Ovary (tissue), 9 donors: ENCODE measurements around the gene PWP1. TPM values are rescaled to one million over a fixed set of nuclear protein-coding genes. Genes with fewer than 3 reads are reported as not detected.

ENCODE experiments used
- DNase-seq, 5 donors: peaks; one replicate each; pipeline ENCODE4 v3.0.0-alpha.2; 2019 to 2020
- H3K27ac ChIP-seq, 2 donors: fragments of 200-600 bp; one replicate each; pipeline versions ENCODE4 v1.5.1 to v1.8.0; 2019 to 2022
- H3K27me3 ChIP-seq: fragments of 200-600 bp; one replicate; pipeline ENCODE4 v1.8.0; 2022
- H3K36me3 ChIP-seq: fragments of 200-600 bp; sonication (generic); one replicate; pipeline ENCODE4 v1.5.1; 2019
- H3K4me1 ChIP-seq: one replicate; pipeline ENCODE4 v1.8.1; 2013; ENCODE audit warnings: mild to moderate bottlenecking, moderate library complexity; ENCODE audit not compliant: insufficient read depth
- H3K4me3 ChIP-seq: fragments of 200-600 bp; sonication (generic); one replicate; pipeline ENCODE4 v1.5.1; 2017
- H3K9me3 ChIP-seq, 2 donors: fragments of 200-600 bp in 1 of 2; sonication (generic) in 1 of 2; one replicate each; pipeline versions ENCODE4 v1.5.1 to v1.8.1; 2013 to 2019; ENCODE audit warnings: mild to moderate bottlenecking in 1 of 2, moderate library complexity in 1 of 2
- EP300 ChIP-seq: sonication (generic); formaldehyde crosslinking; IDR thresholded peaks from one replicate; pipeline ENCODE4 v1.6.1; 2017; ENCODE audit warnings: antibody characterized with exemption
- POLR2A ChIP-seq: fragments of 450-650 bp; IDR thresholded peaks from one replicate; pipeline ENCODE4 v1.6.1; 2017; ENCODE audit warnings: antibody characterized with exemption, mild to moderate bottlenecking, moderate library complexity
- WGBS, 3 donors: extraction: QIAGEN DNeasy Blood & Tissue Kit in 1 of 3; methylation state at CpG; one replicate each; pipeline versions ENCODE4 v1.1.5 to v1.1.7; 2013 to 2017; 5-methylcytosine and 5-hydroxymethylcytosine counted together
- intact Hi-C, 4 donors: fragments of 100-400 bp; cut with DNase I; formaldehyde crosslinking; loops; one replicate each; pipeline versions ENCODE4 v1.11.0 to v1.15.1; 2022 to 2023
- polyA plus RNA-seq, 2 donors: library from polyadenylated mRNA; stranded (reverse); fragments of 200-250 nt in 1 of 2; fragments of 350-450 nt in 1 of 2; fragmentation: Illumina TruSeq in 1 of 2; extraction: RNeasy Lipid Tissue Mini Kit (QIAGEN cat#74804) in 1 of 2; gene quantifications; one replicate each; pipeline ENCODE4 v1.2.3, GENCODE V29; 2013 to 2014
- total RNA-seq, 7 donors: library from RNA; depleted of rRNA in 2 of 7; stranded (reverse); fragments of >200 nt in 2 of 7; fragmentation: NEBNext Ultra II Directional in 3 of 7; extraction: Animal tissue kit (Norgen Biotek cat#: 25700) in 3 of 7; gene quantifications; one replicate each; pipeline versions ENCODE4 v1.1.0 to v1.2.4, GENCODE V29; 2016 to 2023
- TF ChIP-seq, protein P1 (sequence below), 3 donors: fragments of 450-650 bp in 2 of 3; fragments of 200-600 bp in 1 of 3; IDR thresholded peaks; one replicate each; pipeline versions ENCODE4 v1.5.1 to v1.8.0; 2016 to 2022; ENCODE audit warnings: antibody characterized with exemption in 3 of 3, mild to moderate bottlenecking in 1 of 3
- donor health status: DM: no; HTN: no; CAD: no; lungs with moderate emphysema.
- donor health status: DM: no; HTN: no; CAD: no.
- donor health status: Bipolar disorder and iron deficiency.
- donor health status: DM: yes; HTN: yes; CAD: no.
- donor health status: DM: no; HTN: no; CAD: no.
- donor health status: DM: yes; HTN: yes; CAD: no.

Gene PWP1
- total and polyA plus RNA-seq, 9 donors = 30.1 to 86.7 (median 34.4) TPM

DNA sequence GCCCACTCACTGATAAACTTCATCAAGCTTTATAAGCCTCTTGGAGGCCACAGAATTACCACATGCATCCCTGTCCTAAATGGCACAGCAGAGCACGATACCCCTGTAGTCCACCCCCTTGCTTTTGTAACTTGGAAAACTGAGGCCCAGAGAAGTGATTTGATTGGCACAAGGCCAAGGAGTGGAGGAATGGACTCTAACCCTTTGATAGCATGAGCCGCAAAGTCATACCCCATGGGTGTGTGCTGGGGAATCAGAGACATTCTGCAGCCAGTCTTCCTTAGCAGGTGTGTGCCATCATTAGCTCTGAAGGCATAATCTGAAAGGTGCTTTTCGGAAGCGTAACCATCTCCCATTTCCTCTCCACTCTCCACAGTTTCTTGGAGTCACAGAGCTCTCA, 28.5 kb upstream of the PWP1 start:
- no peak overlapping the region for H3K4me3 ChIP-seq
- H3K4me1 ChIP-seq = no peaks in the 10 kb centered on the region
- no peaks in the 10 kb centered on the region for H3K27me3 ChIP-seq
- intact Hi-C loops = no loop called here
- no peak for DNase-seq
- no peaks in the 10 kb centered on the region for H3K36me3 ChIP-seq
- 81 to 93% (median 91%) methylated on average over 4 of the region's 4 CpGs for WGBS, 3 donors
- TF ChIP-seq POLR2A (no peak), EP300 (no peak)
- TF ChIP-seq, protein P1, sequence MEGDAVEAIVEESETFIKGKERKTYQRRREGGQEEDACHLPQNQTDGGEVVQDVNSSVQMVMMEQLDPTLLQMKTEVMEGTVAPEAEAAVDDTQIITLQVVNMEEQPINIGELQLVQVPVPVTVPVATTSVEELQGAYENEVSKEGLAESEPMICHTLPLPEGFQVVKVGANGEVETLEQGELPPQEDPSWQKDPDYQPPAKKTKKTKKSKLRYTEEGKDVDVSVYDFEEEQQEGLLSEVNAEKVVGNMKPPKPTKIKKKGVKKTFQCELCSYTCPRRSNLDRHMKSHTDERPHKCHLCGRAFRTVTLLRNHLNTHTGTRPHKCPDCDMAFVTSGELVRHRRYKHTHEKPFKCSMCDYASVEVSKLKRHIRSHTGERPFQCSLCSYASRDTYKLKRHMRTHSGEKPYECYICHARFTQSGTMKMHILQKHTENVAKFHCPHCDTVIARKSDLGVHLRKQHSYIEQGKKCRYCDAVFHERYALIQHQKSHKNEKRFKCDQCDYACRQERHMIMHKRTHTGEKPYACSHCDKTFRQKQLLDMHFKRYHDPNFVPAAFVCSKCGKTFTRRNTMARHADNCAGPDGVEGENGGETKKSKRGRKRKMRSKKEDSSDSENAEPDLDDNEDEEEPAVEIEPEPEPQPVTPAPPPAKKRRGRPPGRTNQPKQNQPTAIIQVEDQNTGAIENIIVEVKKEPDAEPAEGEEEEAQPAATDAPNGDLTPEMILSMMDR (IDR thresholded peaks at IDR 0.05) = no peak
- H3K9me3 ChIP-seq = no peaks in the 10 kb centered on the region
- no peak overlapping the region for H3K27ac ChIP-seq

DNA sequence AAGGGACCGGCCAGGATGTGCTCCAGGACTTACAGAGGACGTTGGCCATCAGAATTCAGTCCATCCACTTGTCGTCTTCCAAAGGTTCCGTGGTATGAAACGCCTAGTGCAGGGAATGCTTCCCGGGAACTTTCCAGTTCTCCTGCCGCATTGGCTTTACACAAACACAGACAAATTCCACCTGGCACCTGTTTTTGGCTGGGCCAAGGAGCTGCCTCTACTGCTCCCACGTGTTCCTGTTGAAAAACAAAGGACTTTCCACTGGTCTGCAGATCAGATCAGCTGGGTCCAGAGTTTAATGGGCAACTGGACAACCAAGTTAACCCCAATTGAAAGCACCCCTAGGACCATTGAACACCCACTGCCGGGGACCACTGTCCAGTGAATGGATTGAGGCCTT, 28.0 kb upstream of the PWP1 start:
- no peak overlapping the region for H3K4me3 ChIP-seq
- no peak for DNase-seq
- intact Hi-C loops = no loop called here
- no peaks in the 10 kb centered on the region for H3K4me1 ChIP-seq
- H3K27me3 ChIP-seq = no peaks in the 10 kb centered on the region
- H3K36me3 ChIP-seq = no peaks in the 10 kb centered on the region
- WGBS, 3 donors = 81 to 91% (median 84%) methylated on average over 9 of the region's 9 CpGs
- H3K27ac ChIP-seq = no peak overlapping the region
- no peak for TF ChIP-seq POLR2A
- TF ChIP-seq, protein P1 (IDR thresholded peaks at IDR 0.05) = no peak
- TF ChIP-seq EP300 = no peak
- no peaks in the 10 kb centered on the region for H3K9me3 ChIP-seq

DNA sequence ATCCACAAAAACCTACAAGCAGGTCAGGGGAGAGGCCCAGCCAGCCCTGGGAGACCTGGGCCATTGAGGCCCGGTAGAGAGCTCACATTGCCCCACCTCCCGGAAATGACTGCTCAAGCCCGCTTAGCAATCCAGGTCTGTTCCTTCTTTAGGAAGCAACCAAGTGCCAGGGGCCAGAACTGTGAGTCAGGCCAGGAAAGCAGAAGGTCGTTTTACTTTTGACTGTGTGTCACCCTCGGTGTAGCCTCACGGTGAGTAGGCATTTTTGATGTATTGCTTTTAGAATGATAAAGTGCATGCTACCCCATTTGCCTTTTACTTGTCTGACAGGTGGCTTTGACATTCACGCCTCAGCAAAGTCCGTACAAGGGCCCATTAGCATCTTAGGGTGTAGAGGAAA, 25.4 kb upstream of the PWP1 start:
- Histone ChIP-seq H3K4me3 (no peak overlapping the region), H3K27ac (no peak overlapping the region), H3K36me3 (no peaks in the 10 kb centered on the region), H3K9me3 (no peaks in the 10 kb centered on the region), H3K27me3 (no peaks in the 10 kb centered on the region), H3K4me1 (no peaks in the 10 kb centered on the region)
- no peak for DNase-seq
- intact Hi-C loops = no loop called here
- 73 to 80% (median 75%) methylated on average over 8 of the region's 8 CpGs for WGBS, 3 donors
- TF ChIP-seq, protein P1 (IDR thresholded peaks at IDR 0.05) = no peak
- no peak for TF ChIP-seq EP300
- no peak for TF ChIP-seq POLR2A

DNA sequence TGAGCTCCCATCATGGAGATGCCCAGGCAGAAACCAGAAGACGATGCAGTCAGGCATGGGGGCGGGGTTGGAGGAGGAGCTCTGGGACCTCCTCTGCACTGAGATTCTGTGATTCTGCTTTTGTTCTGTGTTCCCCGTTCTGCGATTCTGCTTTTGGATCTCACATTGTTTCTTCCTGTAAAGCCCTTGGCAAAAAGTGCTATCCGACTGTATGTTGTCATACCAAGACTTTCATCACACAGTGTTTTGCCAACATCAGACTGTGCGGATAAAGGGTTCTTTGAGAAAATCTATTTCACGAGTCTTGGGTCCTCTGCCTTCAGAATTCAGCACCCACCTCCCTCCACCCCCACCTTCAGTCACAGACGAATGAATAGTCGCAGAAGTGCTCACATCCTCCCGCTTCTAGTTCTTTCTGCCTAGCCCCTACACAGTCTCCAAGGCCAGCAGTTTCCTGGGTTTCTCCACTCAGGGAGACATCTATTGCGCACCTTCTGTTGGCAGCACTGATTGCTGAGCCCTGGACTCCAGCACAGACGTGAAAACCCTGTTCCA, 24.7 kb upstream of the PWP1 start:
- Histone ChIP-seq H3K9me3 (no peaks in the 10 kb centered on the region), H3K4me3 (no peak overlapping the region), H3K27me3 (no peaks in the 10 kb centered on the region), H3K27ac (no peak overlapping the region), H3K4me1 (no peaks in the 10 kb centered on the region), H3K36me3 (no peaks in the 10 kb centered on the region)
- no peak for DNase-seq
- intact Hi-C loops = no loop called here
- 36 to 47% (median 45%) methylated on average over 12 of the region's 12 CpGs for WGBS, 3 donors
- TF ChIP-seq EP300 (no peak), POLR2A (no peak)
- TF ChIP-seq, protein P1 (IDR thresholded peaks at IDR 0.05) = no peak
